Breast epithelium (tissue), 3 donors: ENCODE data around the gene BTAF1.

ENCODE experiments used
- CTCF ChIP-seq, 3 donors: fragments of 450-650 bp; IDR thresholded peaks; one replicate each; pipeline ENCODE4 v1.5.1; 2016 to 2017; ENCODE audit warnings: antibody characterized with exemption in 3 of 3, mild to moderate bottlenecking in 3 of 3, moderate library complexity in 3 of 3
- POLR2A ChIP-seq: fragments of 450-650 bp; IDR thresholded peaks from one replicate; pipeline ENCODE4 v1.6.1; 2016; ENCODE audit warnings: antibody characterized with exemption, mild to moderate bottlenecking, moderate library complexity
- POLR2AphosphoS5 ChIP-seq, 3 donors: sonication (generic); formaldehyde crosslinking; IDR thresholded peaks; one replicate each; pipeline ENCODE4 v1.6.1; 2017; ENCODE audit warnings: antibody characterized with exemption in 3 of 3

- TF ChIP-seq POLR2A: no peak
- no peak for TF ChIP-seq CTCF (IDR thresholded peaks at IDR 0.05)
- TF ChIP-seq POLR2AphosphoS5 (IDR thresholded peaks at IDR 0.05): no peak
Observed at GRCh38 chr10:91896212-91896756, 27.3 kb upstream of the BTAF1 start.
